Nephron progenitor cell (in vitro differentiated cells): ENCODE data around the gene LGR6.

Source experiments
- DNase-seq: peaks from one replicate; pipeline ENCODE4 v3.0.0; 2021
- H3K27ac Mint-ChIP-seq: 2 replicates; pipeline ENCODE4 v1.8.0; 2021; ENCODE audit warnings: mild to moderate bottlenecking, moderate library complexity, mixed read lengths
- H3K27me3 Mint-ChIP-seq: 2 replicates; pipeline ENCODE4 v1.8.0; 2021; ENCODE audit warnings: mild to moderate bottlenecking, low read depth, mixed read lengths; ENCODE audit not compliant: poor library complexity
- H3K36me3 Mint-ChIP-seq: 2 replicates; pipeline ENCODE4 v1.8.0; 2021; ENCODE audit warnings: low read depth, mixed read lengths
- H3K4me1 Mint-ChIP-seq: 2 replicates; pipeline ENCODE4 v1.8.0; 2021; ENCODE audit warnings: mixed read lengths
- H3K4me3 Mint-ChIP-seq: 2 replicates; pipeline ENCODE4 v1.8.0; 2021; ENCODE audit warnings: mild to moderate bottlenecking, moderate library complexity, mixed read lengths
- H3K9me3 Mint-ChIP-seq: 2 replicates; pipeline ENCODE4 v1.8.0; 2021; ENCODE audit warnings: mild to moderate bottlenecking, moderate library complexity, mixed read lengths
- TF ChIP-seq, protein P1 (sequence below): fragments of 200-600 bp; sonication (generic); IDR thresholded peaks from 2 replicates; pipeline ENCODE4 v1.5.0; 2021; ENCODE audit warnings: antibody characterized with exemption

LGR6 gene

DNA sequence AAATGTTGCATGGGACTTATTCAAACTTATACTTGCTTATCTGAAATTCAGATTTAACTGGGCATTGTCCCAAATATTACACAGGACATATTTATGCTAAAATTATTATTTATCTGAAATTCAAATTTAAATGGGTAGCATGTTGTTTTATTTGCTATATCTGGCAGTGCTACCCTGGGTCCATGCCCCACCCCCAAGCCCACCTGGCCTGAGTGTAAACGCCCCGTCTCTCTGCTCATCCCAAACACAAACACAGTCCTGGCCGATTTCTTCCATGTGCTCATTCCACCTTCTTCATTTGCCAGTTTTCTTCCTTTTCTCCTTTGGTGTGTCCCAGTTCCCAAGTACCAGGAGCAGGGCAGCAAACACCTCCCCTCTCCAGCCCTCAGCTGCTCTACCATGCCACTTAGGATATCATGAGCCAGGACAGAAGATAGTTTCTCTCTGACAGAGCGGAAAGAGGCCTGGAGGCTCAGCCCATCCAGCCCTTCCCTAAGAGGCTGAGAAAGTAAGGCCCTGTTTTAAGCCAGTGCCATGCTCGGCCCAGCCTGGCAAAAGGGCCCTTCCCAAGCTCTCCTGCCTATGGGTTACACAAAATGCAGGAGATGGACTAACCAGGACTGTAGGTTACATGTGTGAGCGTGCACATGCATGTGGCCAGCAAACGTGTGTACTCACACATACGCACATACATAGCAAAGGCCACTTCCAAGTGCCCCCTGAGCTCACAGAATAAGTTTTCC, 78.7 kb downstream of the LGR6 start:
- Mint-ChIP-seq H3K4me1 (peaks cover 13% of the 10 kb centered on the region), H3K27me3 (peaks cover 21% of the 10 kb centered on the region), H3K9me3 (no peaks in the 10 kb centered on the region), H3K4me3 (no peak overlapping the region), H3K27ac (no peak overlapping the region), H3K36me3 (no peaks in the 10 kb centered on the region)
- DNase-seq = no peak
- TF ChIP-seq, protein P1, sequence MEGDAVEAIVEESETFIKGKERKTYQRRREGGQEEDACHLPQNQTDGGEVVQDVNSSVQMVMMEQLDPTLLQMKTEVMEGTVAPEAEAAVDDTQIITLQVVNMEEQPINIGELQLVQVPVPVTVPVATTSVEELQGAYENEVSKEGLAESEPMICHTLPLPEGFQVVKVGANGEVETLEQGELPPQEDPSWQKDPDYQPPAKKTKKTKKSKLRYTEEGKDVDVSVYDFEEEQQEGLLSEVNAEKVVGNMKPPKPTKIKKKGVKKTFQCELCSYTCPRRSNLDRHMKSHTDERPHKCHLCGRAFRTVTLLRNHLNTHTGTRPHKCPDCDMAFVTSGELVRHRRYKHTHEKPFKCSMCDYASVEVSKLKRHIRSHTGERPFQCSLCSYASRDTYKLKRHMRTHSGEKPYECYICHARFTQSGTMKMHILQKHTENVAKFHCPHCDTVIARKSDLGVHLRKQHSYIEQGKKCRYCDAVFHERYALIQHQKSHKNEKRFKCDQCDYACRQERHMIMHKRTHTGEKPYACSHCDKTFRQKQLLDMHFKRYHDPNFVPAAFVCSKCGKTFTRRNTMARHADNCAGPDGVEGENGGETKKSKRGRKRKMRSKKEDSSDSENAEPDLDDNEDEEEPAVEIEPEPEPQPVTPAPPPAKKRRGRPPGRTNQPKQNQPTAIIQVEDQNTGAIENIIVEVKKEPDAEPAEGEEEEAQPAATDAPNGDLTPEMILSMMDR = no peak

DNA sequence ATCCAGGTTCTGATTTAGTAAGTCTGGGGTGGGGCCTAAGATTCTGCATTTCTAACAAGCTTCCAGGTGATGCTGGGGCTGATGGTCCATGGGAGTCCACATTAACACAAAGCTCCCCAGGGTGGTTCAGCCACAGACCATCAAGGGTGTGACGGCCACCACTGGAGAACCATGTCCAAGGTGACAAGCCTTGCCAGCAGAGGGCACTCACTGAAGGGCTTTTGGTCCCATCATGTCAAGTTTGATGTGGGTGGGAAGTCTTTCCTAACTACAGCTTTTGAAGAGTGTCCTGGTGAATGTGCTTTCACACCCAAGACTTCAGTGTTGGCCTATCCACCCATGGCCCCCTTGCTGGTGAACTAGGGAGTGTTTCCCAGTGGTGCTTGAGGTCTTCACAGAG, 81.0 kb downstream of the LGR6 start:
- TF ChIP-seq, protein P1 = no peak
- no peaks in the 10 kb centered on the region for H3K36me3 Mint-ChIP-seq
- H3K9me3 Mint-ChIP-seq = no peaks in the 10 kb centered on the region
- H3K4me3 Mint-ChIP-seq = no peak overlapping the region
- H3K4me1 Mint-ChIP-seq = peaks cover 22% of the 10 kb centered on the region
- H3K27me3 Mint-ChIP-seq = peaks cover 13% of the 10 kb centered on the region
- H3K27ac Mint-ChIP-seq = no peak overlapping the region
- DNase-seq = no peak

- H3K36me3 Mint-ChIP-seq = no peaks in the 10 kb centered on the region
- DNase-seq = no peak
- peaks cover 13% of the 10 kb centered on the region for H3K27me3 Mint-ChIP-seq
- no peak overlapping the region for H3K4me3 Mint-ChIP-seq
- TF ChIP-seq, protein P1 = no peak
- H3K9me3 Mint-ChIP-seq = no peaks in the 10 kb centered on the region
- H3K27ac Mint-ChIP-seq = no peak overlapping the region
- peaks cover 22% of the 10 kb centered on the region for H3K4me1 Mint-ChIP-seq
Observed at GRCh38 chr1:202275061-202275770, 81.6 kb downstream of the LGR6 start.

DNA sequence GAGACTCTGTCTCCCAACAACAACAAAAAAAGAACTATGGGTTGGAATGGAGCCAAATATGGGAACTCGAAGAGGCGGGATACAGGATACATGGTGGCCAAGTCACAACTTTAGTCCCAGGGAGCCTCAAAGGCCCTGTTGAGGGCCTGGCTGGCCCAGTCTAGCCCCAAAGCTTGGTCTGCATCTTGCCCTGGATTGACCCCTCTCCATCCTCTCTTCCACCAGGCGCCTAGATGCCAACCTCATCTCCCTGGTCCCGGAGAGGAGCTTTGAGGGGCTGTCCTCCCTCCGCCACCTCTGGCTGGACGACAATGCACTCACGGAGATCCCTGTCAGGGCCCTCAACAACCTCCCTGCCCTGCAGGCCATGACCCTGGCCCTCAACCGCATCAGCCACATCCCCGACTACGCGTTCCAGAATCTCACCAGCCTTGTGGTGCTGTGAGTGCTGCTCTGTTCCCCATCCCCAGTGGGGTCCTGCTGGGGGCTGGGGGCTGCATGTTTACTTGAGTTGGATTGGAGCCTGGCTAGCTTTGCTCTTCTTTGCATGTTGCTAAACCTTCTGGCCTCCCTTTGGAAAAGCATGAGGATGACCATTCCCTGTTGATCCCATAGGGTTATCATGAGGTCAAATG, 82.6 kb downstream of the LGR6 start:
- Mint-ChIP-seq H3K4me3 (no peak overlapping the region), H3K27ac (no peak overlapping the region), H3K4me1 (peaks cover 23% of the 10 kb centered on the region), H3K9me3 (no peaks in the 10 kb centered on the region), H3K27me3 (peaks cover 12% of the 10 kb centered on the region), H3K36me3 (no peaks in the 10 kb centered on the region)
- TF ChIP-seq, protein P1 = no peak
- no peak for DNase-seq

DNA sequence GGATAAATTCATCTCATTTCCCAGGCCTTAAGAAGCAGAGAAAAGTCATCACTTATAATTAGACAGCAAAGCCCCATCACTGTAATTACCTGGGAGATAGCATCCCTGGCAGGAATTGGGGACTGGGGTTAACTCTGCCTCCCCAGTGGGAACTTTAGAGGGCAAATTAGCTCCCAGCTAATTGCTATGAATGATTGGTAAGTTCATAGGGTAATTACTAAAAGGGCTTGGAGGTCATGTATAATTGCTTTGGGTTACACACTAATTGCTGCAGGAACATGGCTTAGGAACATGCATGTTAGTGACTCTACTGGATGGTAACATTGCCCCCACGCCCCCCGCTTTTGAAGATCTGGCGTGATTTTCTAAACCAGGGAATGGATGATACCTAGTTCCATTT, 83.3 kb downstream of the LGR6 start:
- H3K27me3 Mint-ChIP-seq = peaks cover 12% of the 10 kb centered on the region
- no peak overlapping the region for H3K4me3 Mint-ChIP-seq
- H3K36me3 Mint-ChIP-seq = no peaks in the 10 kb centered on the region
- H3K9me3 Mint-ChIP-seq = no peaks in the 10 kb centered on the region
- TF ChIP-seq, protein P1 = no peak
- no peak overlapping the region for H3K27ac Mint-ChIP-seq
- peaks cover 29% of the 10 kb centered on the region for H3K4me1 Mint-ChIP-seq
- DNase-seq = no peak
